NCI-H1694 treated with DMSO at 0.1 percent for 48 hours (cell line): ENCODE data around the gene CNPY1.
"Not testable (repeated sequence)": the region's sequence is repeated elsewhere in the genome, so short reads cannot be mapped to it uniquely, and the experiment has no call there.

Experiments
- DNase-seq: peaks from one replicate; lab custom pipeline; 2025; lab: John Stamatoyannopoulos, UW

Gene CNPY1

GRCh38 chr7:155546449-155546848 lies at the start of gene CNPY1:
CNPY1 (minus strand) TSS chr7:155546559; CDS start chr7:155545929, 630 bp downstream.
- not testable (repeated sequence) for DNase-seq

- DNase-seq: no peak
Measured at GRCh38 chr7:155594961-155595366, 48.6 kb upstream of the CNPY1 start.

GRCh38 chr7:155594163-155594732 lies 47.9 kb upstream of the CNPY1 start:
- DNase-seq: no peak

GRCh38 chr7:155593461-155594162 lies 47.3 kb upstream of the CNPY1 start:
- DNase-seq: no peak

- no peak for DNase-seq
Measured at GRCh38 chr7:155591055-155591775, 44.9 kb upstream of the CNPY1 start.

- no peak for DNase-seq
Measured at GRCh38 chr7:155590215-155591018, 44.1 kb upstream of the CNPY1 start.

GRCh38 chr7:155589001-155589980 lies 42.9 kb upstream of the CNPY1 start:
- no peak for DNase-seq

- DNase-seq: no peak
Measured at GRCh38 chr7:155588468-155588998, 42.2 kb upstream of the CNPY1 start.

GRCh38 chr7:155587486-155587885 lies 41.1 kb upstream of the CNPY1 start:
- no peak for DNase-seq

GRCh38 chr7:155586843-155587440 lies 40.6 kb upstream of the CNPY1 start:
- DNase-seq: no peak

- DNase-seq: no peak
Measured at GRCh38 chr7:155585951-155586350, 39.6 kb upstream of the CNPY1 start.

GRCh38 chr7:155585532-155585895 lies 39.2 kb upstream of the CNPY1 start:
- DNase-seq: no peak

GRCh38 chr7:155584763-155585531 lies 38.6 kb upstream of the CNPY1 start:
- peak; percentile 47 for DNase-seq

GRCh38 chr7:155584261-155584660 lies 37.9 kb upstream of the CNPY1 start:
- DNase-seq: no peak

- no peak for DNase-seq
Measured at GRCh38 chr7:155583636-155584035, 37.3 kb upstream of the CNPY1 start.

- no peak for DNase-seq
Measured at GRCh38 chr7:155581954-155582353, 35.6 kb upstream of the CNPY1 start.

- DNase-seq: no peak
Measured at GRCh38 chr7:155581107-155581830, 34.9 kb upstream of the CNPY1 start.

- no peak for DNase-seq
Measured at GRCh38 chr7:155580367-155580766, 34.0 kb upstream of the CNPY1 start.

- DNase-seq: no peak
Measured at GRCh38 chr7:155579565-155579964, 33.2 kb upstream of the CNPY1 start.
